Diencephalon (tissue), 1 donor: ENCODE data around the gene LMAN1L. TPM values are rescaled to one million over a fixed set of nuclear protein-coding genes. Genes with fewer than 3 reads are reported as not detected.

ENCODE experiments used
- small RNA-seq: library from RNA; depleted of rRNA; stranded (forward); fragments of <200 nt; gene quantifications from one replicate; pipeline ENCODE3, GENCODE V24; 2014
- total RNA-seq: library from RNA; depleted of rRNA; stranded (reverse); fragments of >200 nt; gene quantifications from one replicate; pipeline ENCODE4 v1.2.3, GENCODE V29; 2014

LMAN1L gene
- not detected for total RNA-seq

GRCh38 chr15:74812533-74812932 is at the start of gene LMAN1L:
Gene LMAN1L, plus strand, starts transcription at chr15:74812835. Its CDS starts 20 bp downstream, at chr15:74812855.

DNA sequence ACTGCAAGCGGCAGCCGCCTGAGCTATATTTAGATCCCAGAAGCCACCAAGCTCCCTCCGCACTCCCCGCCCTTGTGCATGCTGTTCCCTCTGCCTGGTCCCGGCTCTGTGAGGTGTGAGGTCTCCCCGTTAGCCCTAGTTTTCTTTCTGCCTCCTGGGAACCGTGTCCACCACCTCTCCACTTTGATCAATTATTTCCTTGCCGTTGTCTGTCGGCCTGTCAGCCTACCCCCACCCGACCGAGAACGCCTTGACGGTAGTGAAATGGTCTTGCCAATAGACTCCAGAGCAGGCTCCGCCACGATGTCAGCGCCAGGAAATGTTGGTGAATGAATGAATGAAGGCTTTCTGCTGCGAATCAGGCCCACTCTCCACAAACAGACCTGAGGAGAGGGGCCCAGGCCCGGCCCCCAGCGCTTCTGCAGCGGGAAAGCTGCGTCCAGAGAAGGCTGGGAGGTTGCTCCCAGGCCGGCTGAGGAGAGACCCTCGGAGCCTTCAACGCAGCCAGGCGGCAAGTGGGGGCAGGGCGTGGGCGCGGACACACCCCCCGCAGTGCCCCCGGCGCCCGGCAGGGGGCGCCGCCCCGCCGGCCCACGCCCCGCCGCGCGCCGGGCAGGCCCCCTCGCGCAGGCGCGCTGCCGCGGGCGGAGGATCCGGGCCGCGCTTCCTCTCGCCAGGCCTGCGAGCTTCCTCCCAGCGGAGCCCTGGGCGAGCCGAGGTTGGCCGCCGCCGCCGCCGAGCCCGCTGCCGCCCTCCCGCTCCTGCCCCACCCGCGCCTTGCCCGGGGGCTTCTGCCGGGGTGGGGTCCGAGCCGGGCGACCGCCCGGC is 31.0 kb upstream of the LMAN1L start, which contains the start of gene CSK:
TSS of gene CSK (plus strand) at position 650 of the 828 bp plus-strand sequence. CDS start 16,218 bp downstream, outside the sequence.

GRCh38 chr15:74826364-74826819 is 13.8 kb downstream of the LMAN1L start, which contains the start of gene CPLX3:
Gene CPLX3, plus strand, starts transcription at chr15:74826627. Its CDS starts 77 bp downstream, at chr15:74826704.

DNA sequence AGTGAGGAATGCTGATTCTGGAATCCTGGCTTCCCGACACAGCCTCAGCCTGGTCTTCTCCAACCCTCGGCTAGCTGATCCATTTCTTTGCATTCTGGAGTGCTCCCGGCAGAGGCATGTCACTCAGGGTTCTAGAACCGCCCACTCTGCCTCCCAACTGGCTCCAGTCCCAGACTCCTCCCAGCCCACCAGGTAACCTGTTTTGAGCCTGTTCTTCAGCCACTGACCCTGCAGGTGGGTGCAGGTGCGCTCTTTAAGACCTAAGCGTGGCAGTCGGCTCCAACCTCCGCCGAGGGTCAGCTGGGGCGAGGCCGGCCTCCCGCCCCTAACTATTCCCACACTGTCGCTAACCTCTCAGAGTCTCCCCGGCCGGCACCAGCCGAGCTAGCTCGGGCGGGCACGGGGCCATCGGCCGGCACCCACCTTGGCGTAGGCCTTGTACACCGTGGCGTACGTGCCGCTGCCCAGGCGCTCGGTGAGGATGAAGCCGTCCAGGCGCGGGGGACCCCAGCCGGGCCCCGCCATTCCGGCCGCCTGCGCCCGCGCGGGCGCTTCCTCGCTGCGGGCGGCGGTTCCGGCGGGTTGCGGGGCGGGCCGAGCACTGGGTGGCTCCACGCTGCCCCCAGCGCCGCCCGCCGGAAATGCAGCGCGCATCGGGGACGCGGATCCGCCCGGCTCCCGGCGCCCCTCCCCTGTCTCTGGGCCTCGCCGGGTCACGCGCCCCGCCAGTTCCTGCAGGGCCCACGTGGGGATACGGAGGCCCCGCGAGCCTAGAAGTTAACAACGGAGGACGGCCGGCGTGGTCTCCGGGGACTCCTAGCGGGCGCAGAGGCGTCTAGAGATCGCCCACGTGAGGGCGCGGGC is 30.2 kb downstream of the LMAN1L start, which contains the start of gene ULK3:
TSS of gene ULK3 (minus strand) at position 576 of the 864 bp plus-strand sequence. CDS start at position 525, 51 bp downstream.

DNA sequence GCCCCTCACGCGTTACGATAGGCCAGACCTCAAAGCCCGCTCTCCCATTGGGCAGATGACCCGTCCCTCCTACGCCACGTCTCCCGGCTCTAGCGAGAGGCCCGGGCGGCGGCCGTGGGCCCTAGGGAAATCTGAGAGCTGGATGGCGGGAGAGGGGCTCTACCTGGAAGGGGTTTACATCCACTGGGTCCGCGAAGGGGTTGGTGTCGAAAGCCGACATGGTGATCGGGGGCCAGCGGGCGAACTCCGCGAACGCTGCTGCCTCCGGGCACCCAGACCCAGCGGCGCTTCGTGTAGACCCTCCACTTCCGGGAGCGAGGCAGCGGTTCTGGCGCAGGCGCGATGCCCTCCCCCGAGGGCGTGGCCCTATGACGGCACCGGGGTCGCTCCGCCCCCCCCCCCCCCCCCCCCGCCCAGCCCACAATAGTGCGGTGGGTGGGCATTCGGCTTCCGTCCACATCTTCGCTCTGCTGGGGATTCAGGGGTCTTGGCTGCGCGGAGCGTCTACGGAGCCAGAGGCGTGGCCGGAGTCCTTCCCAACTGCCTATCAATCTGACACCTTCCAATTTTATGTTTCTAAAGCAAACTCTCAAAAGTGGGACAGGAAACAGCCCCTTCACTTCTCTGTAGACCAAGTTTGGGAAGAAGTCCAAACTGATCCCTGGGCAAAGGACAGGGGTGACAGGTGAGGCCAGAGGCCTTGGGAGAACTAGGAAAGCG is 60.6 kb downstream of the LMAN1L start, which contains the start of gene SCAMP2:
TSS of gene SCAMP2 (minus strand) at position 330 of the 720 bp plus-strand sequence. CDS start at position 220, 110 bp downstream.

Small RNA genes lying within 50 kb of the gene (small RNA-seq; reads per million reads assigned to genes)
- not detected for gene CPLX3
- gene MIR4513 = not detected
- gene MIR6882 = 0.56 reads per million, percentile 59 among the genes with 10 or more reads in this experiment

Other genes with a start within 250 kb of the LMAN1L start
- gene CLK3, start 197.0 kb upstream of the LMAN1L start, total RNA-seq = 29.3 TPM
- 16.1 TPM for gene EDC3, start 116.8 kb upstream of the LMAN1L start, total RNA-seq
- 0.23 TPM for gene CYP1A1, start 87.3 kb upstream of the LMAN1L start, total RNA-seq
- not detected for gene CYP1A2, start 64.0 kb upstream of the LMAN1L start, total RNA-seq
- 37.4 TPM for gene CSK, start 30.8 kb upstream of the LMAN1L start, total RNA-seq
- gene CPLX3, start 13.8 kb downstream of the LMAN1L start, total RNA-seq = 0.92 TPM
- gene ULK3, start 30.3 kb downstream of the LMAN1L start, total RNA-seq = 47.5 TPM
- gene SCAMP2, start 60.5 kb downstream of the LMAN1L start, total RNA-seq = 12.2 TPM
- gene MPI, start 77.2 kb downstream of the LMAN1L start, total RNA-seq = 38.1 TPM
- 65.5 TPM for gene FAM219B, start 94.0 kb downstream of the LMAN1L start, total RNA-seq
- gene COX5A, start 125.2 kb downstream of the LMAN1L start, total RNA-seq = 91.1 TPM
- 8.1 TPM for gene RPP25, start 143.9 kb downstream of the LMAN1L start, total RNA-seq
- gene SCAMP5, start 182.7 kb downstream of the LMAN1L start, total RNA-seq = 82.1 TPM
- gene PPCDC, start 210.8 kb downstream of the LMAN1L start, total RNA-seq = 4.4 TPM